ENCODE data around the gene TMEM63B. TPM values are rescaled to one million over a fixed set of nuclear protein-coding genes. Genes with fewer than 3 reads are reported as not detected.

The TMEM63B gene
- total and polyA plus RNA-seq, 2 of the 8 experiments (the other 6 are each of a cell fraction or from before 2014, with no cell fraction given), result 61.1 to 96.8 TPM

GRCh38 chr6:44110966-44111365 is 16.4 kb upstream of the TMEM63B start:
- peaks cover 5 to 27% of the 10 kb centered on the region in 2 experiments for H4K20me1 ChIP-seq (replicated peaks in 1 of 2; ENCODE audit: control insufficient read depth in 1 of 2, insufficient read depth in 2 of 2, low read length in 2 of 2)
- FAIRE-seq (no peak), DNase-seq (ENCODE audit: low read depth in 1 of 2, low spot score in 2 of 2) (no peak)
- H3K27ac ChIP-seq (ENCODE audit: low read depth, low read length), result no peak overlapping the region
- H2BK5ac ChIP-seq (ENCODE audit: low read depth, low read length), result peak overlapping the region; percentile 66; the same call in 1 of the 2 replicates
- H2BK20ac ChIP-seq (ENCODE audit: low read length), result no peak overlapping the region
- no peak overlapping the region for H2AK5ac ChIP-seq (ENCODE audit: low read depth, low read length)
- H3K14ac ChIP-seq (ENCODE audit: insufficient read length), result no peak overlapping the region
- no peaks in the 10 kb centered on the region for H3K9me3 ChIP-seq (ENCODE audit: insufficient read depth in 2 of 2, low read depth in 1 of 2, low read length in 1 of 2)
- no peak overlapping the region for H4K5ac ChIP-seq (ENCODE audit: insufficient read length, low read depth, low read length)
- no peak overlapping the region for H3K18ac ChIP-seq (ENCODE audit: extremely low read depth, low read length)
- ChIA-PET POLR2A (ENCODE audit: partially characterized antibody) (interaction anchor here (0.9 to 3.1 kb wide), 12 partner anchors 9 to 232 kb away, joined by 3 to 15 read pairs (median 4); partner anchors contain the start of gene HSP90AB1), CTCF (ENCODE audit: partially characterized antibody) (interaction anchor here (0.7 to 22.5 kb wide), 13 partner anchors 9 to 174 kb away, joined by 3 to 255 read pairs (median 6); no protein-coding TSS in a partner anchor)
- no peak overlapping the region for H4K8ac ChIP-seq (ENCODE audit: extremely low read depth, insufficient read depth, low read length)
- no peak overlapping the region for H2AFZ ChIP-seq (ENCODE audit: low read length)
- no peak overlapping the region for H3K4ac ChIP-seq (replicated peaks; ENCODE audit: insufficient read length, low read depth, low read length)
- no peak overlapping the region for H4K91ac ChIP-seq (replicated peaks; ENCODE audit: insufficient read length, low read length)
- H3K79me1 ChIP-seq (ENCODE audit: low read depth, low read length), result peaks cover 5% of the 10 kb centered on the region
- H3K79me2 ChIP-seq (ENCODE audit: control insufficient read depth in 1 of 2, insufficient read depth in 2 of 2, low read length in 2 of 2), result peaks cover 3 to 24% of the 10 kb centered on the region in 2 experiments
- WGBS, 2 experiments (ENCODE audit: extremely low coverage in 1 of 2, insufficient coverage in 1 of 2, insufficient read length in 1 of 2, insufficient replicate concordance in 2 of 2, low coverage in 1 of 2, low lambda C conversion rate in 2 of 2, missing lambda C conversion rate in 1 of 2), result 96% methylated on average over 3 of the region's 3 CpGs; no CpG with 5 or more reads in 1 of the 2 experiments
- H3K4me3 ChIP-seq (ENCODE audit: extremely low read depth in 1 of 4, insufficient read depth in 2 of 4, low read depth in 3 of 4, low read length in 4 of 4), result no peak overlapping the region
- H3K36me3 ChIP-seq (ENCODE audit: control insufficient read depth in 2 of 4, insufficient read depth in 4 of 4, low read length in 3 of 4), result peaks cover 15 to 68% (median 32%) of the 10 kb centered on the region in 4 experiments
- no peak overlapping the region for H2BK15ac ChIP-seq (ENCODE audit: low read length)
- no peak overlapping the region for H3K56ac ChIP-seq (replicated peaks; ENCODE audit: insufficient read length, low read depth, low read length)
- H3K23me2 ChIP-seq (ENCODE audit: low read depth, low read length), result no peaks in the 10 kb centered on the region; the same call in 1 of the 2 replicates
- H3K4me2 ChIP-seq (ENCODE audit: insufficient read depth in 1 of 2, low read depth in 2 of 2, low read length in 2 of 2), result no peak overlapping the region
- H3K27me3 ChIP-seq (replicated peaks in 1 of 4; ENCODE audit: control insufficient read depth in 3 of 4, extremely low read depth in 1 of 4, insufficient read depth in 3 of 4, low read length in 3 of 4), result no peaks in the 10 kb centered on the region
- H2BK120ac ChIP-seq (replicated peaks; ENCODE audit: low read depth, low read length), result no peak overlapping the region
- H2BK12ac ChIP-seq (ENCODE audit: low read depth, low read length), result no peak overlapping the region
- no peaks in the 10 kb centered on the region for H3K4me1 ChIP-seq (replicated peaks in 1 of 4; ENCODE audit: control insufficient read depth in 3 of 4, insufficient read depth in 4 of 4, low read length in 3 of 4)
- H3K9ac ChIP-seq (replicated peaks in 1 of 4; ENCODE audit: extremely low read depth in 1 of 4, low read depth in 3 of 4, low read length in 3 of 4), result no peak overlapping the region; a peak in 1 of 7 replicates
- H3K23ac ChIP-seq (ENCODE audit: insufficient read length), result no peak overlapping the region
- TF ChIP-seq TCF12 (IDR thresholded peaks at IDR 0.05; ENCODE audit: low read depth, low read length) (no peak), E2F6 (IDR thresholded peaks at IDR 0.05) (no peak), CTCF (IDR thresholded peaks at IDR 0.05; ENCODE audit: control extremely low read depth in 1 of 3, insufficient read depth in 1 of 3, low read depth in 1 of 3, low read length in 3 of 3) (no peak), USF2 (IDR thresholded peaks at IDR 0.05; ENCODE audit: low read length) (no peak)

Measured in H1 (cell line).